ENCODE data around the gene DNASE1L1. TPM values are rescaled to one million over a fixed set of nuclear protein-coding genes. Genes with fewer than 3 reads are reported as not detected.

The DNASE1L1 gene
- total RNA-seq, 6 experiments from 2014 or later, result 11.7 to 19.5 (median 14.9) TPM

DNA sequence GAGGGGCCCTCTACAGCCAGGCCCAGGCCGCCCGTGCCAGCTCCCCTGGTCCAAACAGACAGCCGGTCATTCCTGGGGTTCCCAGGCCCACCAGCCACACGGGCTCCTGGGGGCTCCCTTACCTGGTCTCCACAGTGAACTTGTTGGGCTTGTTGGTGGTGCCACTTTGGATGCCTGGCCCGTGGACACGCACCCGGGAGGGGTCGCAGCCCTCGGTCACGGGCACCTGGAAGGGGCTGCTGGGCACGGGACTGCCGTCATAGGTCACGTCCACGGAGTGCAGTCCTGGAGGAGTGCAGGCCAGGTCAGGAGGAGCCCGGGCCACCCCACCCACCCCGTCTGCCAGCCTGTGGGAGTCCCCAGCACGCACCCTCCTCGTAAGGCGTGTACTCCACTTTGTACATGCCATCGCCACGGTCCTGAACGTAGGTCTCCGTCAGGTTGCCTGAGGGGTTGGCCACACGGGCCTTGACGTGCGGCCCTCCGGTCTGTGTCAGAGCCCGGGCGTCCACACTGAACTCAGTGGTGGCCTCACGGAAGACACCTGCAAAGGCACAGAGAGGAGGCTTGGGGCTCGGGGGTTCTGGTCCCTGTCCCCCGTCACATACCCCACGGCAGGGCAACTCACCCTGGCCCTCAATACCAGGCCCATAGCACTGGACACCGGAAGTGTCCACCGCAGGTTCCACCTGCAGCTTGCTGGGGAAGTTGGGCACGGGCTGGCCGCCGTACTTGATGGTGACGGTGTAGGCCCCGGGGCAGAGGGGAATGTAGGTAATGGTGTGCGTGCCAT is 49.5 kb downstream of the DNASE1L1 start:
- Histone ChIP-seq H3K27me3 (no peaks in the 10 kb centered on the region), H3K4me3 (no peak overlapping the region), H3K27ac (peak overlapping the region in 1 of 3 donors; percentile 29), H3K9me3 (no peaks in the 10 kb centered on the region), H3K4me1 (peaks cover 0 to 5% (median 0%) of the 10 kb centered on the region in 4 donors), H3K36me3 (peaks cover 0 to 3% (median 0%) of the 10 kb centered on the region in 4 donors)
- 92% methylated on average over 5 of the region's 41 CpGs for WGBS (ENCODE audit: insufficient coverage, low coverage, low lambda C conversion rate, missing lambda C conversion rate)
- DNase-seq (no peak), ATAC-seq (no peak)
- intact Hi-C loops (cut with DNase I), result no loop called here
- TF ChIP-seq POLR2A (IDR thresholded peaks at IDR 0.05), result no peak
- no peak for TF ChIP-seq CTCF (IDR thresholded peaks at IDR 0.05)

GRCh38 chrX:154358829-154359228 is 50.2 kb downstream of the DNASE1L1 start:
- peak overlapping the region in 1 of 3 donors; percentile 37 for H3K27ac ChIP-seq
- ATAC-seq, result peak; percentile 81 to 93 (median 84)
- H3K27me3 ChIP-seq, result no peaks in the 10 kb centered on the region
- no CpG with 5 or more reads among the region's 6 CpGs for WGBS (ENCODE audit: insufficient coverage, low coverage, low lambda C conversion rate, missing lambda C conversion rate)
- intact Hi-C loops (cut with DNase I), result no loop called here
- H3K4me1 ChIP-seq, result peaks cover 0 to 5% (median 0%) of the 10 kb centered on the region in 4 donors
- TF ChIP-seq POLR2A (IDR thresholded peaks at IDR 0.05), result no peak
- TF ChIP-seq CTCF (IDR thresholded peaks at IDR 0.05), result no peak
- no peaks in the 10 kb centered on the region for H3K9me3 ChIP-seq
- no peak overlapping the region for H3K4me3 ChIP-seq
- peaks cover 0 to 3% (median 0%) of the 10 kb centered on the region in 4 donors for H3K36me3 ChIP-seq
- DNase-seq, result peak; percentile 69 to 86 (median 84)

DNA sequence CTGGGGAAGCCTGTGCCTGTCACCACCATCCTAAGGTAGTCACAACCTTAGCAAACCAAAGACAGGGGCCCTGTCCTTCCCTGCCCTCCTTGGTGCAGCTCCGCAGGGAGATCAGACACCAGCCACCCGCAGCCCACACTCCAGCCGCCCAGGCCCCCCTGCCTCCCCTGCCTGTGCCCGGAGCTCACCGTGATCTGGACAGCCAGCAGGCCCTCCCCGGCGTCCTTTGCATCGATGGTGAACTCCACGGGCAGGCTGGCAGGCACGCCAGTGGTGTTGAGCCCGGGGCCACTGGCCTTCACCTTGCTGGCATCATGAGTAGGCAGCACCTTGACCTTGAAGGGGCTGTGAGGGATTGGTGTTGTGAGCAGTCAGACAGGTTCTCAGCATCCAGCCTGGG is 51.0 kb downstream of the DNASE1L1 start:
- TF ChIP-seq CTCF (IDR thresholded peaks at IDR 0.05), result no peak
- no peak for TF ChIP-seq POLR2A (IDR thresholded peaks at IDR 0.05)
- Histone ChIP-seq H3K4me3 (no peak overlapping the region), H3K27ac (peak overlapping the region in 1 of 3 donors; percentile 37), H3K9me3 (no peaks in the 10 kb centered on the region), H3K36me3 (peaks cover 0 to 3% (median 0%) of the 10 kb centered on the region in 4 donors), H3K4me1 (peaks cover 0 to 5% (median 0%) of the 10 kb centered on the region in 4 donors), H3K27me3 (no peaks in the 10 kb centered on the region)
- no peak for DNase-seq
- intact Hi-C loops (cut with DNase I), result no loop called here
- no CpG with 5 or more reads among the region's 11 CpGs for WGBS (ENCODE audit: insufficient coverage, low coverage, low lambda C conversion rate, missing lambda C conversion rate)
- no peak for ATAC-seq

GRCh38 chrX:154357205-154357604 is 51.8 kb downstream of the DNASE1L1 start:
- no peaks in the 10 kb centered on the region for H3K9me3 ChIP-seq
- H3K4me1 ChIP-seq, result peaks cover 0 to 5% (median 0%) of the 10 kb centered on the region in 4 donors
- H3K36me3 ChIP-seq, result peaks cover 0 to 3% (median 0%) of the 10 kb centered on the region in 4 donors
- H3K27ac ChIP-seq, result no peak overlapping the region
- DNase-seq (no peak), ATAC-seq (no peak)
- intact Hi-C loops (cut with DNase I), result no loop called here
- 98% methylated on average over 17 of the region's 27 CpGs for WGBS (ENCODE audit: insufficient coverage, low coverage, low lambda C conversion rate, missing lambda C conversion rate)
- H3K4me3 ChIP-seq, result no peak overlapping the region
- TF ChIP-seq POLR2A (IDR thresholded peaks at IDR 0.05) (no peak), CTCF (IDR thresholded peaks at IDR 0.05) (no peak)
- H3K27me3 ChIP-seq, result no peaks in the 10 kb centered on the region
